Sciatic nerve (tissue), 2 donors: ENCODE results near the gene PPP1R9A. TPM values are rescaled to one million over a fixed set of nuclear protein-coding genes. Genes with fewer than 3 reads are reported as not detected.

Experiments used
- ATAC-seq: fragments of 200-7000 bp; cut with Tn5 transposase; one replicate; pipeline ENCODE4 v1.9.1; 2020; ENCODE audit warnings: mild to moderate bottlenecking, moderate library complexity
- DNase-seq: peaks from one replicate; pipeline ENCODE4 v3.0.0-alpha.2; 2020; ENCODE audit warnings: low spot score
- intact Hi-C: fragments of 100-400 bp; cut with DNase I; formaldehyde crosslinking; loops from one replicate; pipeline ENCODE4 v1.14.2; 2022
- total RNA-seq: library from RNA; stranded (reverse); fragmentation: NEBNext Ultra II Directional; extraction: Animal tissue kit (Norgen Biotek cat#: 25700); gene quantifications from one replicate; pipeline ENCODE4 v1.2.1, GENCODE V29; 2021
- donor health status: DM: no; HTN: no; CAD: no.
- donor health status: DM: no; HTN: no; CAD: no.

PPP1R9A gene
- total RNA-seq, 1 donor from 2014 or later, result 47.9 TPM

- intact Hi-C loops, result loop anchor here (5.0 kb wide), 1 partner anchor 216 kb away; no protein-coding TSS in a partner anchor
- ATAC-seq, result peak; percentile 54
- no peak for DNase-seq
These were observed 473 bp downstream of the PPP1R9A start for GRCh38 chr7:94907811-94908322.

GRCh38 chr7:94908323-94909178 is 1.2 kb downstream of the PPP1R9A start:
- ATAC-seq (peak; percentile 68), DNase-seq (peak; percentile 57)
- intact Hi-C loops, result loop anchor here (5.0 kb wide), 1 partner anchor 216 kb away; no protein-coding TSS in a partner anchor

DNA sequence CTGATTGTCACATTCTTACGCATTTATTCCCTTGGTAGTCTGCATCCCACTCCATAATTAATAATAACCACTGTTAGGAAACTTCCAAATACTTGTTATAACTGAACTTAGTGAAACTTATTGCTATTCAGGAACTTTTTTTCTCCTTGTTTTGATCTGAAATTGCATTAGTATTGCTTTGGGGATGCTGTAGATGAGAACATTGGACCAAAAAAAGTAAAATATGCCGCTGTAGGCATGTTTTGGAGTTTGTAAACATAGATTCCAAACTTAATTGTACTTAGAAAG is 1.7 kb downstream of the PPP1R9A start:
- intact Hi-C loops, result loop anchor here (5.0 kb wide), 1 partner anchor 217 kb away; no protein-coding TSS in a partner anchor
- DNase-seq, result no peak
- no peak for ATAC-seq

DNA sequence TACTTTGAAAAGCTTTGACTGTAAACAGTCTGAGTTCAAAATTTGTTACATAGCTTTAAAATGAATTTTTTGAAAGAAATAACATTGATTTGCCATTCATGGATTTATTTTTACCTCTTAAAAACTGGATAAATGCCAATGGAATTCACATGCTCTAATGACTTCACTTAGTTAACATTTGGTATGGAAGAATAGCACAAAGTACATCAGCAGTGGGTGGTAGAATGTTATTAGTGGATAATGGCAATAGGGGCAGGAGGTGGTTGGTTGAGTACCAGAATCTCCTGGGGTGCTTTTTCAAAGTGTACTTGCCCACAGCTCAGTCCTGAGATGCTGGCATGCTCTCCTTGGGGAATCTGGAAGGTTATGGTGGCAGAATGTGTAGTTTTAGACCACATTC is 4.7 kb downstream of the PPP1R9A start:
- intact Hi-C loops, result no loop called here
- DNase-seq, result no peak
- ATAC-seq, result no peak

GRCh38 chr7:94913391-94913790 is 6.0 kb downstream of the PPP1R9A start:
- intact Hi-C loops, result no loop called here
- DNase-seq, result no peak

GRCh38 chr7:94921911-94922310 is 14.5 kb downstream of the PPP1R9A start:
- intact Hi-C loops, result no loop called here
- ATAC-seq (no peak), DNase-seq (no peak)

More at GRCh38 chr7:94913391-94913790, 6.0 kb downstream of the PPP1R9A start:
- no peak for ATAC-seq

GRCh38 chr7:94922457-94922856 is 15.1 kb downstream of the PPP1R9A start:
- no peak for ATAC-seq
- no peak for DNase-seq
- intact Hi-C loops, result no loop called here

- intact Hi-C loops, result no loop called here
- DNase-seq (no peak), ATAC-seq (no peak)
These were observed 16.0 kb downstream of the PPP1R9A start for GRCh38 chr7:94923412-94923811.

DNA sequence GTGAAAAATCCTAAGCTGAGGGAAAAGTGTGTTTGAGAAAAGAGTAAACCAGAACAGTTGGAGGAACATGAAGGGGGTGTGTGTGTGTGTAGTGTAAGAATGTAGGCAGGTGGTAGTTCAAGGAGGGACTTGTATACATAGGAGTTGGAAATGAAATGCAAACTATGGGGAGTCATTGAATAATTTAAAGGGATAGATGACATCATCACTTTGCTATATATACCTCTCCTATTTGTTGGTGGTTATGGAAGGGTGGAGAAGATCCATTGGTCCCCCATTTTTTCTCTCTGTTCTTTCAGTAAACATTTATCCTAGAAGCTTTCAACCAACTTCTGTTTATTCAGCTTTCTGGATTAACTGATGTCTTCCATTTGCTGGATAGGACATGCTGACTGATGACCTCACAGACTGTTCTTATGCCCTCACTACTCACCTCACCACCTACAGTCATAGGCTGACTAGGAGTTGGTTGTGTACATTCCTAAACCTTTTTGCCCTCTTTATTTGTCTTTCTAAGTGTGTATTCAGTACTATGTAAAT is 20.8 kb downstream of the PPP1R9A start:
- intact Hi-C loops, result no loop called here
- ATAC-seq (no peak), DNase-seq (no peak)

- no peak for DNase-seq
- ATAC-seq, result no peak
- intact Hi-C loops, result no loop called here
These were observed 26.0 kb downstream of the PPP1R9A start for GRCh38 chr7:94933256-94933990.

DNA sequence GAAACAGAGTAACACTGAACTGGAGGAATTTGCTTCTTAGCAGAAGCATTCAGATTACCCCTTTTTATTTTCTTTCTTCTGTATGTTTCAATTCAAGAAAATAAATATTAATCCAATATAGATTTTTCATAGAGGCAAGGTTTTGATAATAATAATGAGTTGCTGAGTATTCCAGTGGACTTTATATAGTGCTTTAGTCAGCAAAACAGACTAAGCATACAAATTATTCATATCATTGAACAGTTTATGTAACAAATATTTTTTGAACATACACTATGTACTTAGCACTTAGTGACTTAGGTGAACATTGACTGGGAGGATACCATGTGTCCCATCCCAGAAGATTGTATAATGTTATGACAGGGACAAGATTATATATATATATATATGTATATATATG is 32.0 kb downstream of the PPP1R9A start:
- ATAC-seq (no peak), DNase-seq (no peak)
- intact Hi-C loops, result no loop called here

- no peak for ATAC-seq
- intact Hi-C loops, result no loop called here
- no peak for DNase-seq
These were observed 32.8 kb downstream of the PPP1R9A start for GRCh38 chr7:94940241-94940640.

DNA sequence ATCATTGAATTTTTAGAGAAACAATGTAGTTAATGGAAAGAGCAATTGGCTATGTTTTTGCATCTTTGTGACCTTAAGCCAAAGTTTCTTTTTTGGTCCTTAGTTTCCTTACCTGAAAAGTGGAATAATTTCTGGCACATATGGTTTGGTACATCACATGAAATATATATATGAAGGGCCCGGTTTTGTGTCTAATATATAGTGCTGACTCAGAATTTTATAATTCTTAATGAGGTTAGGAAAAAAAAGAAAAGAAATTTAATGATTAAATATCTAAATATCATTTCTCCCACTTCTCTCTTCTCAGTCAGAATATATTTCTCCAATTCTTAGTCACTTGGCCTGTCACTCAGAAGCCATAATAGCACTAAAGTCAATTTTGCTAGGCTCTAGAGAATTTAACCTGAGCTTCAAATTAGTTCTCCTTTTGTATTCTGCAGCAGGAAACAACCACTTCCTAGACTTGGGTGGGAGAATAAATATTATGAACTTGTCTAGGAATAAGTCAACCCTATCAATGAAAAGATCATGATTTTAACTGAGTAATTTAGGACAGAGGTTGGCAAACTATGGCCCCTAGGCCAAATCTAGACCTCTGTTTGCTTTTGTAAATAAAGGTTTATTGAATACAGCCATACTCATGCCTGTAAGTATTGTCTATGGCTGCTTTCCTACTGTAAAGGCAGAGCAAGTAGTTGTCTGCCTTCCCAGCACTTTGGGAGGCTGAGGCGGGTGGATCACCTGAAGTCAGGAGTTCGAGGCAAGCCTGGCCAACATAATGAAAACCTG is 34.6 kb downstream of the PPP1R9A start:
- DNase-seq, result no peak
- intact Hi-C loops, result no loop called here
- no peak for ATAC-seq

DNA sequence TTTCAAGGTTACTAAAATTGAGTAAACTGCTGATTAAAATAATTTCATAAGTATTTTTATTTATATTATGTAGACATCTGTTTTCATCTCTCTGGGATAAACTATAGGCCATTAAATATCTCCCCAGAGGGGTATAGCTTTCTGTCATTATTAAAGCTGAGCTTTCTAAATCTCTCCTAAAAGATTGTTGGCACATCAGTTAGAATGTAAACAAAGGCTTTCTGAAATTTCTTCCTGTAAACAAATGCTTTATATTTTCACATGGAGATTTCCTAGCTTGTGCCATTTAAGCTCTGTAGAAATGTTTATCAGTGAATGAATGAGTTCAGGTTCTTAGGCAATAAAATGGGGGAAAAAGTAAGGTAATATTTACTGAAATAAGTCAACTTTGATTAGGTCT is 35.7 kb downstream of the PPP1R9A start:
- intact Hi-C loops, result no loop called here
- DNase-seq (no peak), ATAC-seq (no peak)

DNA sequence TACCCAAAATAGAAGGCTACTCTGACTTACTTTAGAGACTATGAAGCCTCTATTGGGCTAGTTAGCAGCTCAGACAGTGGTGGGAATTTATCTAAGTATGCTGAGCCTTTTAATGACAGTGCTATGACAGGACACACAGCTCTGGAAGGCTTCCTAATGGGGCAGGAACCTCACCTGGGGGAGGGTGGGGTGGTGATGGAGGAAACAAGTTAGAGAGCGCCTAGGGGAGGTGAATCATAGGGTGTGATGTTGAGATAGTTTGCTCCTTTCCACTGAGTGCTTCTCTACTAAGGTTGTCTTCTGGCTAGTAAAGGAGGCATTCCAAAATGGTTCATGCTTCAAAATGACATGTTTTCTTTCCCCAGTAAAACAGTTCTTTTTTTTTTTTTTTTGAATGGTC is 42.1 kb downstream of the PPP1R9A start:
- no peak for ATAC-seq
- intact Hi-C loops, result no loop called here
- no peak for DNase-seq

- intact Hi-C loops, result no loop called here
- ATAC-seq (no peak), DNase-seq (no peak)
These were observed 48.4 kb downstream of the PPP1R9A start for GRCh38 chr7:94955807-94956206.

- no peak for ATAC-seq
- intact Hi-C loops, result no loop called here
- DNase-seq, result no peak
These were observed 49.7 kb downstream of the PPP1R9A start for GRCh38 chr7:94957061-94957460.

DNA sequence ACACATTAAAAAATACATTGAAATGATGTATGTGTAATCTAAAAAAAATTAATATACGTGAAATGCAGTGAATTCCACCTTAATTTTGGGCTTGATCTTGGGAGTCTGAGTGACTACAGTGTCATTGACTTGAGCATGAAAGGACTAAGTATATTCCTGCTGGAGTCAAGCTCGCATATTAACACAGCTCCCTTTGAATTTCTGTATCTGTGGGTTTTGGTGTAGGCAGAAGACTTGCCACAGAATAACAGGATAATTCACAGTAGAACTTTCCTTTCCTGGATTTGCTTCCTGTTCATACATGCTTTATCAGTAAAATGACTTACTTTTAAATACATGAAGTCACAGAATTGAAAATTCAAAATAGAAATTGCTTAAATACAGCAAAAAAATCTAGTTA is 55.3 kb downstream of the PPP1R9A start:
- intact Hi-C loops, result no loop called here
- no peak for DNase-seq
- no peak for ATAC-seq

GRCh38 chr7:94969434-94970084 is 62.2 kb downstream of the PPP1R9A start:
- intact Hi-C loops, result no loop called here
- DNase-seq (no peak), ATAC-seq (no peak)
